Osteoblast (primary cell): ENCODE measurements around the gene LAMP2. TPM values are rescaled to one million over a fixed set of nuclear protein-coding genes. Genes with fewer than 3 reads are reported as not detected.
A peak's percentile ranks its signal among the peaks of the same experiment; 100 is the strongest.

Experiments
- DNase-seq: peaks from one replicate; pipeline ENCODE4 v3.0.0; 2011; ENCODE audit warnings: low spot score, mixed read lengths; ENCODE audit not compliant: insufficient read length; ENCODE audit errors: missing footprints
- H2AFZ ChIP-seq: 2 replicates; pipeline ENCODE4 v1.6.0; 2011; ENCODE audit warnings: mild to moderate bottlenecking, low read length
- H3K27ac ChIP-seq: 2 replicates; pipeline ENCODE4 v1.5.1; 2011; ENCODE audit warnings: mild to moderate bottlenecking, low read depth, low read length, moderate library complexity
- H3K27me3 ChIP-seq: 2 replicates; pipeline ENCODE4 v1.6.0; 2012; ENCODE audit warnings: mild to moderate bottlenecking, control low read depth, inconsistent platforms, low read length, moderate library complexity; ENCODE audit not compliant: insufficient read depth
- H3K36me3 ChIP-seq: 2 replicates; pipeline ENCODE4 v1.5.1; 2011; ENCODE audit warnings: mild to moderate bottlenecking, low read length, control low read depth, moderate library complexity; ENCODE audit not compliant: insufficient read depth
- H3K4me1 ChIP-seq: 2 replicates; pipeline ENCODE4 v1.5.1; 2011; ENCODE audit warnings: mild to moderate bottlenecking, low read length, control low read depth, moderate library complexity; ENCODE audit not compliant: insufficient read depth
- H3K4me2 ChIP-seq: 2 replicates; pipeline ENCODE4 v1.6.0; 2011; ENCODE audit warnings: mild to moderate bottlenecking, low read length; ENCODE audit not compliant: insufficient read depth
- H3K4me3 ChIP-seq: fragments of 200-600 bp; sonication (generic); 3 replicates; pipeline ENCODE4 v1.5.1; 2012; ENCODE audit warnings: mild to moderate bottlenecking, low read length, inconsistent platforms; ENCODE audit not compliant: insufficient read depth
- H3K79me2 ChIP-seq: 2 replicates; pipeline ENCODE4 v1.6.0; 2012; ENCODE audit warnings: mild to moderate bottlenecking, low read length, control low read depth, inconsistent platforms; ENCODE audit not compliant: insufficient read depth
- H3K9me3 ChIP-seq: 2 replicates; pipeline ENCODE4 v1.5.1; 2011; ENCODE audit warnings: low read depth, low read length, control low read depth
- H4K20me1 ChIP-seq: 2 replicates; pipeline ENCODE4 v1.6.0; 2012; ENCODE audit warnings: mild to moderate bottlenecking, low read length, control low read depth; ENCODE audit not compliant: insufficient read depth
- CTCF ChIP-seq: IDR thresholded peaks from 2 replicates; pipeline ENCODE4 v1.5.1; 2011; ENCODE audit warnings: mild to moderate bottlenecking, low read depth, low read length, moderate library complexity; ENCODE audit errors: extremely low read depth
- total RNA-seq: library from RNA; depleted of rRNA; stranded (reverse); fragments of >200 nt; gene quantifications from 2 replicates; pipeline ENCODE4 v1.2.3, GENCODE V29; 2012

LAMP2 gene
- total RNA-seq, 1 donor: 237 TPM

GRCh38 chrX:120486786-120487185 lies 17.7 kb upstream of the LAMP2 start:
- H2AFZ ChIP-seq: no peak overlapping the region

GRCh38 chrX:120485638-120486520 lies 16.8 kb upstream of the LAMP2 start:
- TF ChIP-seq CTCF: peak; percentile 54
- no peaks in the 10 kb centered on the region for H3K79me2 ChIP-seq
- H3K4me3 ChIP-seq: peak overlapping the region; percentile 74
- H2AFZ ChIP-seq: peak overlapping the region; percentile 91
- H3K27me3 ChIP-seq: no peaks in the 10 kb centered on the region
- no peaks in the 10 kb centered on the region for H3K9me3 ChIP-seq
- H3K4me1 ChIP-seq: no peaks in the 10 kb centered on the region
- H3K4me2 ChIP-seq: peak overlapping the region; percentile 87
- no peaks in the 10 kb centered on the region for H4K20me1 ChIP-seq
- H3K27ac ChIP-seq: peak overlapping the region; percentile 75
- DNase-seq: peak; percentile 85
- no peaks in the 10 kb centered on the region for H3K36me3 ChIP-seq

More at GRCh38 chrX:120486786-120487185, 17.7 kb upstream of the LAMP2 start:
- DNase-seq: no peak
- TF ChIP-seq CTCF: no peak
- Histone ChIP-seq H3K4me1 (no peaks in the 10 kb centered on the region), H3K79me2 (no peaks in the 10 kb centered on the region), H4K20me1 (no peaks in the 10 kb centered on the region), H3K4me3 (no peak overlapping the region), H3K4me2 (no peak overlapping the region), H3K9me3 (no peaks in the 10 kb centered on the region), H3K27ac (no peak overlapping the region), H3K27me3 (no peaks in the 10 kb centered on the region), H3K36me3 (no peaks in the 10 kb centered on the region)

- Histone ChIP-seq H3K4me2 (peak overlapping the region; percentile 87), H3K27ac (peak overlapping the region; percentile 75), H3K27me3 (no peaks in the 10 kb centered on the region), H3K36me3 (no peaks in the 10 kb centered on the region), H3K4me1 (no peaks in the 10 kb centered on the region), H2AFZ (peak overlapping the region; percentile 91), H3K9me3 (no peaks in the 10 kb centered on the region), H3K79me2 (no peaks in the 10 kb centered on the region), H3K4me3 (peak overlapping the region; percentile 74), H4K20me1 (no peaks in the 10 kb centered on the region)
- no peak for TF ChIP-seq CTCF
- no peak for DNase-seq
These were observed 16.2 kb upstream of the LAMP2 start for GRCh38 chrX:120485315-120485637.

DNA sequence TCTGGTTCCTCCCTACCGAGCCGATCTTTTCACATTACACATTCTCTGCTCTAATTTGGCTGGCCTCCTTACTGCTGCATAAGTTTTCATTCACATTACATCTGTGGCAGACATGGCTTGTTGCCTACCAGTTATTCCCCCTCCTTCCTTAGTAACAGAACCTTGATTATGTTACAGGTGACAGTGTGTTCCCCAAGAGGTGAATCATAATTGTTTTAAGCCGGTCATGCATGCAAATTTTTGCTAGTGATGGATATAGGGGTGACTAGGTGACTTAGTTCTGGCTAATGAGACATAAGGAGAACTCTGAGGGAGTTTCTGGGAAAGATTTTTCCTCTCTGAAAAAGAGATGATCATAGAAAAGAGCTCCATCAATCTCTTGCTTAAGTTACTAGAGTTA lies 8.4 kb upstream of the LAMP2 start:
- Histone ChIP-seq H4K20me1 (no peaks in the 10 kb centered on the region), H3K4me3 (no peak overlapping the region), H3K4me2 (no peak overlapping the region), H3K9me3 (no peaks in the 10 kb centered on the region), H3K79me2 (no peaks in the 10 kb centered on the region), H3K4me1 (no peaks in the 10 kb centered on the region), H3K36me3 (no peaks in the 10 kb centered on the region), H3K27ac (no peak overlapping the region), H3K27me3 (no peaks in the 10 kb centered on the region), H2AFZ (no peak overlapping the region)
- TF ChIP-seq CTCF: no peak
- DNase-seq: no peak
